Thoracic aorta (tissue), 2 donors: ENCODE data around the gene GALNT10. TPM values are rescaled to one million over a fixed set of nuclear protein-coding genes. Genes with fewer than 3 reads are reported as not detected.

ENCODE experiments used
- ATAC-seq: fragments of 150-250 bp; one replicate; pipeline ENCODE4 v1.8.0; 2017; ENCODE audit warnings: low read depth; ENCODE audit not compliant: insufficient number of reproducible peaks, low FRiP score
- DNase-seq: peaks from one replicate; pipeline ENCODE4 v3.0.0-alpha.2; 2020; ENCODE audit warnings: low spot score
- H3K27ac ChIP-seq, 2 donors: fragments of 200-600 bp; sonication (generic); 1 replicate in 1 of 2; 2 replicates in 1 of 2; pipeline ENCODE4 v1.5.1; 2016; ENCODE audit warnings: mild to moderate bottlenecking in 2 of 2, moderate library complexity in 2 of 2
- H3K27me3 ChIP-seq: fragments of 200-600 bp; sonication (generic); replicated peaks from 2 replicates; pipeline ENCODE4 v1.6.0; 2016; ENCODE audit warnings: mild to moderate bottlenecking; ENCODE audit not compliant: insufficient read depth
- H3K36me3 ChIP-seq: fragments of 200-600 bp; sonication (generic); one replicate; pipeline ENCODE4 v1.5.1; 2016
- H3K4me1 ChIP-seq, 2 donors: fragments of 200-600 bp; sonication (generic); 1 replicate in 1 of 2; 2 replicates in 1 of 2; pipeline versions ENCODE4 v1.5.1 to v1.6.0; 2016; ENCODE audit warnings: low read depth in 2 of 2, mild to moderate bottlenecking in 1 of 2; ENCODE audit not compliant: control insufficient read depth in 1 of 2
- H3K4me3 ChIP-seq: fragments of 200-600 bp; sonication (generic); 2 replicates; pipeline ENCODE4 v1.5.1; 2016; ENCODE audit warnings: mild to moderate bottlenecking
- H3K9me3 ChIP-seq: fragments of 200-600 bp; sonication (generic); 2 replicates; pipeline ENCODE4 v1.5.1; 2016
- total RNA-seq, 2 donors: library from RNA; depleted of rRNA; stranded (reverse); fragments of >200 nt; gene quantifications; one replicate each; pipeline versions ENCODE4 v1.1.0 to v1.2.3, GENCODE V29; 2016
- TF ChIP-seq, protein P1 (sequence below): fragments of 200-600 bp; sonication (generic); IDR thresholded peaks from one replicate; pipeline ENCODE4 v1.5.1; 2019; ENCODE audit warnings: antibody characterized with exemption

The GALNT10 gene
- total RNA-seq, 2 donors from 2014 or later: 43.0 to 52.7 TPM

GRCh38 chr5:154412316-154412715 is 221.8 kb downstream of the GALNT10 start:
- no peak overlapping the region for H3K4me3 ChIP-seq
- H3K36me3 ChIP-seq: peaks cover 14% of the 10 kb centered on the region
- ATAC-seq (no peak), DNase-seq (no peak)
- TF ChIP-seq, protein P1, sequence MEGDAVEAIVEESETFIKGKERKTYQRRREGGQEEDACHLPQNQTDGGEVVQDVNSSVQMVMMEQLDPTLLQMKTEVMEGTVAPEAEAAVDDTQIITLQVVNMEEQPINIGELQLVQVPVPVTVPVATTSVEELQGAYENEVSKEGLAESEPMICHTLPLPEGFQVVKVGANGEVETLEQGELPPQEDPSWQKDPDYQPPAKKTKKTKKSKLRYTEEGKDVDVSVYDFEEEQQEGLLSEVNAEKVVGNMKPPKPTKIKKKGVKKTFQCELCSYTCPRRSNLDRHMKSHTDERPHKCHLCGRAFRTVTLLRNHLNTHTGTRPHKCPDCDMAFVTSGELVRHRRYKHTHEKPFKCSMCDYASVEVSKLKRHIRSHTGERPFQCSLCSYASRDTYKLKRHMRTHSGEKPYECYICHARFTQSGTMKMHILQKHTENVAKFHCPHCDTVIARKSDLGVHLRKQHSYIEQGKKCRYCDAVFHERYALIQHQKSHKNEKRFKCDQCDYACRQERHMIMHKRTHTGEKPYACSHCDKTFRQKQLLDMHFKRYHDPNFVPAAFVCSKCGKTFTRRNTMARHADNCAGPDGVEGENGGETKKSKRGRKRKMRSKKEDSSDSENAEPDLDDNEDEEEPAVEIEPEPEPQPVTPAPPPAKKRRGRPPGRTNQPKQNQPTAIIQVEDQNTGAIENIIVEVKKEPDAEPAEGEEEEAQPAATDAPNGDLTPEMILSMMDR: no peak
- H3K27ac ChIP-seq: no peak overlapping the region
- H3K4me1 ChIP-seq: no peaks in the 10 kb centered on the region
- H3K9me3 ChIP-seq: no peaks in the 10 kb centered on the region
- H3K27me3 ChIP-seq: no peaks in the 10 kb centered on the region

DNA sequence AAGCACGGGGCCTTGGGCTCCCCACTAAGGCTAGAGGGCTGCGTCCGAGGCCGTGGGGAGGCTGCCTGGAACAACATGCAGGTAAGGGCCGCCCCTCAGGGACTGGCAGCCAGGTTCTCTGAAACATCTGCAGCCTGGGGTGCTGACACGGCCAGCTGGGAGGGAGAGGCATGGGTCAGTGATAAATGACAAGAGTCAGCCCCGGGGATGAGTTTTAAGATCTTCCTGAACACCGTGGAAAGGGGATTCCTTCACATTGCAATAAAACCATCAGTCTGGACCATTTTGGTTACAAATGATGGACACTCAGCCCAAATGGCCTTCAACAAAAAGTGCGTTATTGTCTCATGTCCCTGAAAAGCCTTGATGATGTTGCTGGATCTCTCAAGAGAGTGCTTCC is 222.4 kb downstream of the GALNT10 start:
- no peak overlapping the region for H3K4me3 ChIP-seq
- H3K27ac ChIP-seq: no peak overlapping the region
- no peaks in the 10 kb centered on the region for H3K27me3 ChIP-seq
- no peaks in the 10 kb centered on the region for H3K9me3 ChIP-seq
- H3K4me1 ChIP-seq: no peaks in the 10 kb centered on the region
- H3K36me3 ChIP-seq: peaks cover 17% of the 10 kb centered on the region
- DNase-seq (no peak), ATAC-seq (no peak)
- TF ChIP-seq, protein P1: no peak

DNA sequence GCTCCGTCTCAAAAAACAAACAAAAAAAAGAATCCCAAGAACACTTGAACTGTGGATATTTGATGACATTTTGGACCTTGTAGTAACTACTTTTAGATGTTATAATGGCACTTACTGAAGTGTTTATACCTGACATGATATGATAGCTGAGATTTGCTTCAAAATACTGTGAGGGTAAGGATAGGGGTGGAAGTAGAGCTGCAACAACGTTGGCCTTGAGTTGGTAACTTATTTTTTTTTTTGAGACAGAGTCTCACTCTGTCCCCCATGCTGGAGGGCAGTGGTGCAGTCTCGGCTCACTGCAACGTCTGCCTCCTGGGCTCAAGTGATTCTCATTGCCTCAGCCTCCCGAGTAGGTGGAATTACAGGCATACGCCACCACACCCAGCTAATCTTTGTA is 224.6 kb downstream of the GALNT10 start:
- ATAC-seq: no peak
- Histone ChIP-seq H3K36me3 (peaks cover 17% of the 10 kb centered on the region), H3K4me1 (no peaks in the 10 kb centered on the region), H3K27me3 (no peaks in the 10 kb centered on the region), H3K27ac (no peak overlapping the region), H3K4me3 (no peak overlapping the region), H3K9me3 (no peaks in the 10 kb centered on the region)
- TF ChIP-seq, protein P1: no peak
- DNase-seq: no peak

- TF ChIP-seq, protein P1: no peak
- ATAC-seq (no peak), DNase-seq (no peak)
- no peaks in the 10 kb centered on the region for H3K9me3 ChIP-seq
- no peaks in the 10 kb centered on the region for H3K27me3 ChIP-seq
- peaks cover 8% of the 10 kb centered on the region for H3K36me3 ChIP-seq
- H3K4me3 ChIP-seq: no peak overlapping the region
- no peaks in the 10 kb centered on the region for H3K4me1 ChIP-seq
- H3K27ac ChIP-seq: no peak overlapping the region
Observed at GRCh38 chr5:154418344-154418820, 227.8 kb downstream of the GALNT10 start.

- H3K27ac ChIP-seq: no peak overlapping the region
- no peak overlapping the region for H3K4me3 ChIP-seq
- ATAC-seq: no peak
- H3K27me3 ChIP-seq: no peaks in the 10 kb centered on the region
- TF ChIP-seq, protein P1: no peak
- H3K9me3 ChIP-seq: no peaks in the 10 kb centered on the region
- no peak for DNase-seq
- peaks cover 8% of the 10 kb centered on the region for H3K36me3 ChIP-seq
- no peaks in the 10 kb centered on the region for H3K4me1 ChIP-seq
Observed at GRCh38 chr5:154419236-154419635, 228.7 kb downstream of the GALNT10 start.
